HCT116 (cell line): ENCODE data around the gene SPR. TPM values are rescaled to one million over a fixed set of nuclear protein-coding genes. Genes with fewer than 3 reads are reported as not detected.

Experiments
- ATAC-seq: fragments of 200-7000 bp; cut with Tn5 transposase; 2 replicates; pipeline ENCODE4 v1.9.1; 2020; ENCODE audit warnings: mild to moderate bottlenecking, moderate library complexity
- BruUV-seq: library from RNA; stranded (reverse); fragments of 400-500 nt; replicated peaks from 2 replicates; lab custom pipeline; 2021; lab: Mats Ljungman, UMichigan
- CTCF ChIA-PET: fragments of 300-600 bp; sonication (Branson Sonifier 250); formaldehyde crosslinking; loops from one replicate; lab custom pipeline; 2021; ENCODE audit warnings: antibody characterized with exemption; lab: Charles Lee
- POLR2A ChIA-PET: fragments of 300-600, 350-600 bp; sonication (Branson Sonifier 250); formaldehyde crosslinking; loops from one replicate; lab custom pipeline; 2021; ENCODE audit warnings: antibody characterized with exemption; lab: Charles Lee
- RAD21 ChIA-PET, 2 experiments: fragments of 300-600 bp; sonication (Branson Sonifier 250); formaldehyde crosslinking; loops; one replicate each; lab custom pipeline; 2023; ENCODE audit warnings: low total read pairs in 2 of 2; ENCODE audit not compliant: uncharacterized antibody in 2 of 2, unreplicated experiment in 2 of 2, low non-redundant PET in 1 of 2; lab: Charles Lee
- DNase-seq: peaks from one replicate; pipeline ENCODE4 v3.0.0-alpha.2; 2010; ENCODE audit warnings: low read depth, low spot score
- H2AFZ ChIP-seq: fragments of 200-600 bp; shearing (Covaris generic), sonication (generic); 2 replicates; pipeline ENCODE4 v1.6.1; 2017; ENCODE audit warnings: low read depth, mixed run types, mixed read lengths, antibody characterized with exemption, low read length; ENCODE audit not compliant: poor library complexity, severe bottlenecking
- H3K27ac ChIP-seq: 2 replicates; pipeline ENCODE4 v1.5.1; 2012; ENCODE audit warnings: low read depth, low read length
- H3K27me3 ChIP-seq: fragments of 200-600 bp; sonication (generic); 2 replicates; pipeline ENCODE4 v1.6.1; 2016; ENCODE audit warnings: mixed run types, low read length, mixed read lengths; ENCODE audit not compliant: insufficient read depth
- H3K36me3 ChIP-seq, 2 experiments: fragments of 200-500 bp in 1 of 2; fragments of 200-600 bp in 1 of 2; sonication (Bioruptor generic) in 1 of 2; sonication (generic) in 1 of 2; 2 replicates each; pipeline versions ENCODE4 v1.5.1 to v1.6.1; 2014 to 2016; ENCODE audit warnings: low read length in 2 of 2, inconsistent platforms in 1 of 2, mixed read lengths in 1 of 2, mixed run types in 1 of 2; ENCODE audit not compliant: insufficient read depth in 2 of 2, control insufficient read depth in 1 of 2
- H3K4me1 ChIP-seq, 2 experiments: fragments of 200-600 bp in 1 of 2; sonication (generic) in 1 of 2; 2 replicates each; pipeline versions ENCODE4 v1.5.1 to v1.6.1; 2012 to 2017; ENCODE audit warnings: low read length in 2 of 2, inconsistent platforms in 1 of 2, mild to moderate bottlenecking in 1 of 2, mixed read lengths in 1 of 2, mixed run types in 1 of 2, moderate library complexity in 1 of 2; ENCODE audit not compliant: insufficient read depth in 2 of 2, control insufficient read depth in 1 of 2
- H3K4me2 ChIP-seq: fragments of 200-600 bp; sonication (generic); 2 replicates; pipeline ENCODE4 v1.6.1; 2017; ENCODE audit warnings: mixed run types, low read length, mixed read lengths
- H3K4me3 ChIP-seq, 2 experiments: fragments of 200-600 bp in 1 of 2; sonication (generic) in 1 of 2; replicated peaks in 1 of 2; 2 replicates each; pipeline ENCODE4 v1.5.1; 2011 to 2016; ENCODE audit warnings: low read length in 2 of 2, control low read depth in 1 of 2, low read depth in 1 of 2, mild to moderate bottlenecking in 1 of 2, mixed read lengths in 1 of 2, mixed run types in 1 of 2
- H3K79me2 ChIP-seq: fragments of 200-600 bp; sonication (generic); 2 replicates; pipeline ENCODE4 v1.6.1; 2017; ENCODE audit warnings: mild to moderate bottlenecking, mixed run types, low read length, moderate library complexity, mixed read lengths; ENCODE audit not compliant: insufficient read depth
- H3K9ac ChIP-seq: fragments of 200-600 bp; sonication (generic); 2 replicates; pipeline ENCODE4 v1.6.1; 2016; ENCODE audit warnings: low read length, mixed read lengths
- H3K9me2 ChIP-seq: fragments of 200-600 bp; sonication (generic), shearing (Covaris generic); 2 replicates; pipeline ENCODE4 v1.6.1; 2017; ENCODE audit warnings: mixed run types, mild to moderate bottlenecking, moderate library complexity; ENCODE audit not compliant: insufficient read depth
- H3K9me3 ChIP-seq, 2 experiments: fragments of 200-500 bp in 1 of 2; fragments of 200-600 bp in 1 of 2; sonication (Bioruptor generic) in 1 of 2; sonication (generic) in 1 of 2; 2 replicates each; pipeline ENCODE4 v1.6.1; 2014 to 2017; ENCODE audit warnings: low read length in 2 of 2, mixed read lengths in 2 of 2, inconsistent platforms in 1 of 2, low read depth in 1 of 2, mild to moderate bottlenecking in 1 of 2, mixed run types in 1 of 2, moderate library complexity in 1 of 2; ENCODE audit not compliant: control insufficient read depth in 1 of 2, insufficient read depth in 1 of 2
- H4K20me1 ChIP-seq: fragments of 200-600 bp; sonication (generic), shearing (Covaris generic); 2 replicates; pipeline ENCODE4 v1.6.1; 2017; ENCODE audit warnings: mixed run types, mild to moderate bottlenecking, moderate library complexity; ENCODE audit not compliant: insufficient read depth
- ATF3 ChIP-seq: IDR thresholded peaks from 2 replicates; pipeline ENCODE4 v1.6.1; 2012
- CBX3 ChIP-seq: IDR thresholded peaks from 2 replicates; pipeline ENCODE4 v1.6.1; 2012; ENCODE audit warnings: low read depth
- CEBPB ChIP-seq: IDR thresholded peaks from 2 replicates; pipeline ENCODE4 v1.6.1; 2012; ENCODE audit warnings: low read depth
- CTCF ChIP-seq, 3 experiments: fragments of 200-600 bp in 1 of 3; sonication (generic) in 1 of 3; IDR thresholded peaks in 2 of 3; conservative IDR thresholded peaks in 1 of 3; 2 replicates each; pipeline ENCODE4 v1.5.1; 2012 to 2017; ENCODE audit warnings: low read depth in 2 of 3, low read length in 2 of 3, antibody characterized with exemption in 1 of 3, borderline replicate concordance in 1 of 3, control low read depth in 1 of 3, mild to moderate bottlenecking in 1 of 3, mixed read lengths in 1 of 3, mixed run types in 1 of 3, moderate library complexity in 1 of 3; ENCODE audit not compliant: insufficient read depth in 1 of 3
- EGR1 ChIP-seq: IDR thresholded peaks from 2 replicates; pipeline ENCODE4 v1.6.1; 2012; ENCODE audit warnings: low read depth
- ELF1 ChIP-seq: IDR thresholded peaks from 2 replicates; pipeline ENCODE4 v1.6.1; 2012; ENCODE audit warnings: low read depth, borderline replicate concordance
- EZH2phosphoT487 ChIP-seq: fragments of 200-600 bp; IDR thresholded peaks from 2 replicates; pipeline ENCODE4 v1.6.1; 2018; ENCODE audit warnings: antibody characterized with exemption, borderline replicate concordance
- FOSL1 ChIP-seq: IDR thresholded peaks from 2 replicates; pipeline ENCODE4 v1.6.1; 2012; ENCODE audit warnings: low read depth
- MAX ChIP-seq: IDR thresholded peaks from 2 replicates; pipeline ENCODE4 v1.6.1; 2012
- POLR2A ChIP-seq: IDR thresholded peaks from 2 replicates; pipeline ENCODE4 v1.7.0; 2011; ENCODE audit warnings: borderline replicate concordance; ENCODE audit not compliant: insufficient read depth, insufficient read length; ENCODE audit errors: extremely low read depth
- RAD21 ChIP-seq: IDR thresholded peaks from 2 replicates; pipeline ENCODE4 v1.6.1; 2012; ENCODE audit warnings: low read depth, mild to moderate bottlenecking
- REST ChIP-seq: IDR thresholded peaks from 2 replicates; pipeline ENCODE4 v1.6.1; 2012; ENCODE audit warnings: low read depth
- SIN3A ChIP-seq: IDR thresholded peaks from 2 replicates; pipeline ENCODE4 v1.6.1; 2012; ENCODE audit warnings: low read depth
- SP1 ChIP-seq: IDR thresholded peaks from 2 replicates; pipeline ENCODE4 v1.6.1; 2012; ENCODE audit warnings: low read depth
- YY1 ChIP-seq: IDR thresholded peaks from 2 replicates; pipeline ENCODE4 v1.6.1; 2011; ENCODE audit warnings: low read length, low read depth, moderate library complexity, mild to moderate bottlenecking; ENCODE audit not compliant: insufficient replicate concordance; ENCODE audit errors: extremely low read depth
- ZNF274 ChIP-seq: fragments of 200-500 bp; sonication (Bioruptor generic); IDR thresholded peaks from 2 replicates; pipeline ENCODE4 v1.6.1; 2014; ENCODE audit warnings: mild to moderate bottlenecking, low read depth, low read length, inconsistent platforms
- intact Hi-C: fragments of 100-400 bp; cut with micrococcal nuclease; formaldehyde crosslinking; loops from 2 replicates; pipeline ENCODE4 v1.10.0; 2022
- total RNA-seq: library from RNA; stranded (reverse); gene quantifications from one replicate; pipeline ENCODE4 v1.2.1, GENCODE V29; 2021; ENCODE audit not compliant: unreplicated experiment

Gene SPR
- total RNA-seq, 1 experiment from 2014 or later: 66.9 TPM

GRCh38 chr2:72889991-72890390 is 2.8 kb downstream of the SPR start:
- POLR2A ChIA-PET: no interaction called here
- intact Hi-C loops: loop anchor here (5.0 kb wide), 2 partner anchors 287 to 1343 kb away; no protein-coding TSS in a partner anchor

More at GRCh38 chr2:72889991-72890390, 2.8 kb downstream of the SPR start:
- Histone ChIP-seq H3K4me1 (peaks cover 11 to 25% of the 10 kb centered on the region in 2 experiments), H2AFZ (no peak overlapping the region), H3K9ac (no peak overlapping the region), H3K4me3 (no peak overlapping the region)
- CTCF ChIA-PET: interaction anchor here (1.8 kb wide), 1 partner anchor 45 kb away, joined by 5 read pairs; no protein-coding TSS in a partner anchor
- DNase-seq: no peak
- TF ChIP-seq REST: no peak
- TF ChIP-seq MAX: no peak
- TF ChIP-seq EGR1: no peak
- TF ChIP-seq SIN3A: no peak
- no peak for TF ChIP-seq RAD21
- no peak for TF ChIP-seq POLR2A
- TF ChIP-seq YY1: no peak
- TF ChIP-seq ZNF274: no peak
- TF ChIP-seq CBX3: no peak
- TF ChIP-seq FOSL1: no peak
- no peak for TF ChIP-seq ELF1
- TF ChIP-seq CEBPB: no peak
- TF ChIP-seq ATF3: no peak
- TF ChIP-seq CTCF (IDR thresholded peaks at IDR 0.05 in 2 of 3, conservative IDR thresholded peaks at IDR 0.05 in 1 of 3; ENCODE audit: borderline replicate concordance in 1 of 3, insufficient read depth in 1 of 3, low read depth in 2 of 3, low read length in 2 of 3): no peak
- no peak for TF ChIP-seq SP1
- TF ChIP-seq EZH2phosphoT487: no peak
- TF ChIP-seq, all 23 proteins: peak for 0
- Histone ChIP-seq H4K20me1 (peaks cover 4% of the 10 kb centered on the region; the same call in 1 of the 2 replicates), H3K36me3 (peaks cover 0 to 20% of the 10 kb centered on the region in 2 experiments; a peak in 2 of 4 replicates), H3K4me2 (no peak overlapping the region), H3K79me2 (peaks cover 21% of the 10 kb centered on the region; the same call in 1 of the 2 replicates), H3K9me3 (no peaks in the 10 kb centered on the region), H3K27ac (no peak overlapping the region), H3K9me2 (no peaks in the 10 kb centered on the region), H3K27me3 (no peaks in the 10 kb centered on the region)
- RAD21 ChIA-PET: no interaction called here
- BruUV-seq: no TSS peak
- ATAC-seq: no peak
